ENCODE results near the gene DUOX1.

- TF ChIP-seq CTCF (IDR thresholded peaks at IDR 0.05; ENCODE audit: low read depth, low read length, missing input control) (no peak), ZBTB33 (IDR thresholded peaks at IDR 0.05) (no peak), SP1 (IDR thresholded peaks at IDR 0.05) (no peak), TAF1 (conservative IDR thresholded peaks at IDR 0.05) (no peak), JUND (IDR thresholded peaks at IDR 0.05) (no peak), GABPA (IDR thresholded peaks at IDR 0.05 in 1 of 2, conservative IDR thresholded peaks at IDR 0.05 in 1 of 2) (no peak), MAX (IDR thresholded peaks at IDR 0.05) (no peak), EGR1 (IDR thresholded peaks at IDR 0.05; ENCODE audit: low read depth in 2 of 2) (no peak), FOXA1 (IDR thresholded peaks at IDR 0.05) (no peak), ATF3 (IDR thresholded peaks at IDR 0.05) (no peak), HNF4G (IDR thresholded peaks at IDR 0.05) (no peak), REST (IDR thresholded peaks at IDR 0.05) (no peak)
Observed at GRCh38 chr15:45095661-45096060, 34.1 kb upstream of the DUOX1 start.
